SH-SY5Y (cell line): Measurements from ENCODE around the gene ZDHHC21.

Source experiments
- GATA2 ChIP-seq: IDR thresholded peaks from 2 replicates; pipeline ENCODE4 v1.6.1; 2011; ENCODE audit warnings: mild to moderate bottlenecking, low read depth, low read length
- GATA3 ChIP-seq: IDR thresholded peaks from 2 replicates; pipeline ENCODE4 v1.6.1; 2011; ENCODE audit warnings: low read depth, mild to moderate bottlenecking, low read length, moderate library complexity

DNA sequence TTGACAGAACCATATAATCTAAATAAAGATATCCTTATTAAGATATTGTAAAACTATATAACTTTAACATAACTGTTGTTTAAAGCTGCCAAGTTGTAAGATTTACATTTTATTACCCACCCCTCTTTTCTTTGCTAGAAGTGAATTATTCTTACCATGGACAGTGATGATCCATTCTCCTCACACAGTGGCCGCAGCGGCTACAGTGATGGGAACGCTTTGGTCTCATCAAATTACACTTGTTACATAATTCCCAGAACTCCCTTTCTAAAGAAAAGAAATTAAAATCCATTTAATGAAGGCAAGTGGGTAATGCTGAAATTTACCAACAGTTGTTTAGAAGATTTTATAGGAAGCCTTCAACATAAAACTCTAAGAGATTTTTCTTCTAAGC lies 31.2 kb downstream of the ZDHHC21 start:
- no peak for TF ChIP-seq GATA3
- TF ChIP-seq GATA2: no peak
